Hematopoietic multipotent progenitor cell (in vitro differentiated cells): ENCODE data around the gene FBXL22. TPM values are rescaled to one million over a fixed set of nuclear protein-coding genes. Genes with fewer than 3 reads are reported as not detected.
"Not testable (repeated sequence)": the region's sequence is repeated elsewhere in the genome, so short reads cannot be mapped to it uniquely, and the experiment has no call there.

Source experiments
- DNase-seq, 3 donors: peaks; one replicate each; pipeline ENCODE4 v3.0.0-alpha.2; 2011 to 2015; ENCODE audit warnings: low read depth in 2 of 3, low spot score in 2 of 3
- total RNA-seq: library from RNA; depleted of rRNA; stranded (reverse); fragments of >200 nt; gene quantifications from one replicate; pipeline ENCODE4 v1.2.3, GENCODE V29; 2012

Gene FBXL22
- total RNA-seq, 1 donor: 0.54 TPM

DNA sequence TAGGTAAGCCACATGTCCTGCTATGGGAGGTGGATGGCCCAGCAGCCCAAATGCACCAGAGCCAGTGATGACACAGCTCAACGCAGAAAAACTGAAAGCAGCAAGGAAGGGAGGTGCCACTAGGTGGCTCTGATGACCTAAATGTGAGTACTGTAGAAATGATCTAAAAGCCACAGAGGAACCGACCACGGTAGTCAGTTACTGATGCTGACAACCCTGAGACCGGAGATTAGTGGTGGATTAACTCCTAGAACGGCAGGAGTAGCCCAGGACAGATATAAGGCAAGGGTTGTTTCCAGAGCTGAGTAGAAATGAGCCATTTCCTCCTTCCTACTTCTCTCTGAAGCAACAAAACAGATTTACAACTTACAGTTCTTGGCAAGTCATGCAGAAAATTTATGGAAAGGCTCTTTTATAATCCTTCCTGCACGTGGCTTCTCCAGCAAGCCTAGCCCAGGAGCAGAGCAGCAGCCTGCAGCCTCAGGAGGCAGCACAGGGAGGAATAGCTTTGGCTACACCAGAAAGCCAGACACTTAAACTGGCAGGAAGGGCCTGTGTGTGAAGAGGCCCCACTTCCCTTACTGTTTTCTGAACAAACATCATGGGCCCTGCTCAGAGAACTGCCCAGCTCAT is 13.1 kb downstream of the FBXL22 start:
- DNase-seq: peak; percentile 50 to 88 (median 81)

- no peak for DNase-seq
These were observed 14.0 kb downstream of the FBXL22 start for GRCh38 chr15:63611177-63611576.

DNA sequence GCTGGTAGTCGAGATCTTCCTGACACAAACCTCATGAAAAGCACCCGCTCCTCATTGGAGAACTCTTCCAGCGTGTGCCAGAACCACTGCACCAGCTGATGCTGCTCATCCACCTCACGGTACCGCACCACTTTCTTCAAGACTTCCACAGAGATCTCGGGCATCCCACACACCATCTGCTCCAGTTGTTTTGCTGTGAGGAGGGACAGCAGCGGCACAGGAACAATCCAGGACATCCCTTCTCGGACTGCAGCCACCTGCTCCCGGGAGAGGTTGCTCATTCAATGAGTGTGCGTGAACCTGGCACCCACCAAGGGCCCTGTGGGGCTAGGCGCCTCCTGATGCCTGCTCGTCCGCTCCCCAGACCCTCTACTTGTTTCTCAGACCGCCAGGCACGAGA is 15.1 kb downstream of the FBXL22 start:
- DNase-seq: no peak

DNA sequence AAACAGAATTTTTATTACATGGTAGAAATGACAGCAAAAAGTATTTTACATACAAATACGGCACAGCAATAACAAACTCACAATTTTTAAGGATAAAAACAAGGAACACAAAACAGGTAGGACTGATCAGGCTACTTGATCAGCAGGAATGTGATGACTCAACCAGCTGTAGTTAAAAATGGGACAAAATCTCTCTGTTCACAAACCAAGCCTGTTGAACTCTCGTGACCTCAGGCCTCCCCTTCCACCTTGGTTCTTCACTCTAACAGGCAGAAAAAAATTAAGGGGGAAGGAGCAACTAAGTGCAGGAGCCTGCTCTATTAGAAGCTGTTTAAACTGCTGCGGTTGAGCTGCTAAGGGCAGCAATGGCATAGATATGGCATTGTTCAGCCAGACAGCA is 18.7 kb downstream of the FBXL22 start:
- no peak for DNase-seq

DNA sequence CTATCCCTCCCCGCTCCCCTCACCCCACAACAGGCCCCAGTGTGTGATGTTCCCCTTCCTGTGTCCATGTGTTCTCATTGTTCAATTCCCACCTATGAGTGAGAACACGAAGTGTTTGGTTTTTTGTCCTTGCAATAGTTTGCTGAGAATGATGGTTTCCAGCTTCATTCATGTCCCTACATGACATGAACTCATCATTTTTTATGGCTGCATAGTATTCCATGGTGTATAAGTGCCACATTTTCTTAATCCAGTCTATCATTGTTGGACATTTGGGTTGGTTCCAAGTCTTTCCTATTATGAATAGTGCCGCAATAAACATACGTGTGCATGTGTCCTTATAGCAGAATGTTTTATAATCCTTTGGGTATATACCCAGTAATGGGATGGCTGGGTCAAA is 20.0 kb downstream of the FBXL22 start:
- not testable (repeated sequence) for DNase-seq

GRCh38 chr15:63617627-63618026 is 20.4 kb downstream of the FBXL22 start:
- not testable (repeated sequence) for DNase-seq

GRCh38 chr15:63620760-63621159 is 23.6 kb downstream of the FBXL22 start:
- DNase-seq: not testable (repeated sequence)

DNA sequence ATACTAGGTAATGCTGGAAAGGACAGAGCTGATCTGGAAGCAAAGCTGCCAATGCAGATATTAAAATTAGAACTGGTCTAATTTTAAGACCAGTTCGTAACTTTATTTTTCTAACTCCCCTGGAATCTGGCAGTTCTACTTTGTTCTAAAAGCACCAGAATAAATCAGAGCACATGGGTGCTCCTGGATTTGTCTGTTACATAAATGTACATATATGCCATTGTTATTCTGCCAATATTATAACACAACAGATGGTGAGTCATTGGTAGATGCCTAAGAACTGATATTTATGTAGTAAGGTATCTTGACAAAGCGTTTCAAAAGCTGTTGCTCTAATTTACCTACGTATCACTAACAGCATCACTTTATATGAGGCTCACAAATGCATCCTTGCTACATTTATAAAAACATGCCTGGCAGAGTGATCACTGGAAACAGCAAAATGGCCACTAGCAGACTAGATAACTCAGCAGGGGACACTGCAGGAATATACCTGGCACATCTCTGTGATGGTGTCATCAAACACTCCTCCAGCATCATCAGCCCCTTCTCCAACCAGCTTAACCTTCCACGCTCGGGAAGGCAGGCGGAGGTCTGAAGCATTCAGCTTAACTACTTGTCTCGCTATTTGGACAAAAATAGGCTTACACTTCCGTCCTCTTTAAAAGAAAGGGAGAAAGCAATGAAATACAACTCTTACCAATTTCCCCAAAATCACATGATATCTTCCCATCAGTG is 26.2 kb downstream of the FBXL22 start:
- no peak for DNase-seq

DNA sequence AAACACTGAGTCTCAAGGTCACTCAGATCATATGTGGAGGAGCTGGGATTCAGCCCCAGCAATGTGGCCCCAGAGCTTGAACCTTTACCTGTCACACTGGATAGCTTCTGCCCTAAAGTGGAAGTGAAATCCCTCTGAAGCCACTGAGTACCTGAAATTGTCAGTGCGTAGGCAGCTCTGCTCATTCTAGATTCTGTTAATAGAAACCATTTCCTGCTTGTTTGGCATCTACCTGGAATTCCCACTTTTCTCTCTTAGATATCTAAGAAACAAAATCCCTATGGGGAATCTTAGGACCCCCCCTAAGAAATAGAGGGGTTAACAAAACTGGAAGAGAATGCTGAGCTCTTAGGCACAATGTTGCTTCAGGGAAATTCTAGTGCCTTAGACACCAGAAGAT is 29.8 kb downstream of the FBXL22 start:
- DNase-seq: no peak

- no peak for DNase-seq
These were observed 31.1 kb downstream of the FBXL22 start for GRCh38 chr15:63628123-63628822.

- DNase-seq: no peak
These were observed 33.0 kb downstream of the FBXL22 start for GRCh38 chr15:63630036-63630751.

DNA sequence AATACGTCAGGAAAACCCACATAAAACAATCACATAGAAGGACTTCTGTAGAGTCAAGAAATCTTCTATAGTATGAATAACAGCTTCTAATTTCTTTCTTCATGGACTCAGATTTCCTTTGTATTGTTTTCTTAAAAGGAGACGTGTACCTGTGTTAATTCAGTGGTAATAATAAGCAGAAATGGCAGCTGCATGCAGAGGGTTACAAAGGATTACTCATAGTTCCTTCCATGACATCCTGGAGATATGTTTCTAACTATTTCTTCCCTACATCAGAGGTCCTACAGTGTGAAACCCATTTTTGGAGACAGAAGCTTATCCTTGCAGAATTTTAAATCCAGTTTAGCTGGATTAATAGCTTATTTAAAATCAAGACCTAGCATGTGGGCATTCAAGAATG is 36.1 kb downstream of the FBXL22 start:
- no peak for DNase-seq

GRCh38 chr15:63634154-63634553 is 37.0 kb downstream of the FBXL22 start:
- no peak for DNase-seq

GRCh38 chr15:63636518-63637061 is 39.4 kb downstream of the FBXL22 start:
- no peak for DNase-seq

- DNase-seq: no peak
These were observed 41.7 kb downstream of the FBXL22 start for GRCh38 chr15:63638839-63639238.

GRCh38 chr15:63640146-63640545 is 43.0 kb downstream of the FBXL22 start:
- DNase-seq: no peak

Other genes with a start within 250 kb of the FBXL22 start
- under 0.01 TPM for gene CA12, start 215.5 kb upstream of the FBXL22 start, total RNA-seq
- gene USP3, start 92.8 kb upstream of the FBXL22 start, total RNA-seq: 24.8 TPM
- 211 TPM for gene HERC1, start 236.6 kb downstream of the FBXL22 start, total RNA-seq